Ovary (tissue), 9 donors: ENCODE measurements around the gene SEC11C. TPM values are rescaled to one million over a fixed set of nuclear protein-coding genes. Genes with fewer than 3 reads are reported as not detected.

Experiments used
- DNase-seq, 5 donors: peaks; one replicate each; pipeline ENCODE4 v3.0.0-alpha.2; 2019 to 2020
- H3K27ac ChIP-seq, 2 donors: fragments of 200-600 bp; one replicate each; pipeline versions ENCODE4 v1.5.1 to v1.8.0; 2019 to 2022
- H3K27me3 ChIP-seq: fragments of 200-600 bp; one replicate; pipeline ENCODE4 v1.8.0; 2022
- H3K36me3 ChIP-seq: fragments of 200-600 bp; sonication (generic); one replicate; pipeline ENCODE4 v1.5.1; 2019
- H3K4me1 ChIP-seq: one replicate; pipeline ENCODE4 v1.8.1; 2013; ENCODE audit warnings: mild to moderate bottlenecking, moderate library complexity; ENCODE audit not compliant: insufficient read depth
- H3K4me3 ChIP-seq: fragments of 200-600 bp; sonication (generic); one replicate; pipeline ENCODE4 v1.5.1; 2017
- H3K9me3 ChIP-seq, 2 donors: fragments of 200-600 bp in 1 of 2; sonication (generic) in 1 of 2; one replicate each; pipeline versions ENCODE4 v1.5.1 to v1.8.1; 2013 to 2019; ENCODE audit warnings: mild to moderate bottlenecking in 1 of 2, moderate library complexity in 1 of 2
- CTCF ChIP-seq, 3 donors: fragments of 450-650 bp in 2 of 3; fragments of 200-600 bp in 1 of 3; IDR thresholded peaks; one replicate each; pipeline versions ENCODE4 v1.5.1 to v1.8.0; 2016 to 2022; ENCODE audit warnings: antibody characterized with exemption in 3 of 3, mild to moderate bottlenecking in 1 of 3
- EP300 ChIP-seq: sonication (generic); formaldehyde crosslinking; IDR thresholded peaks from one replicate; pipeline ENCODE4 v1.6.1; 2017; ENCODE audit warnings: antibody characterized with exemption
- POLR2A ChIP-seq: fragments of 450-650 bp; IDR thresholded peaks from one replicate; pipeline ENCODE4 v1.6.1; 2017; ENCODE audit warnings: antibody characterized with exemption, mild to moderate bottlenecking, moderate library complexity
- WGBS, 3 donors: extraction: QIAGEN DNeasy Blood & Tissue Kit in 1 of 3; methylation state at CpG; one replicate each; pipeline versions ENCODE4 v1.1.5 to v1.1.7; 2013 to 2017; 5-methylcytosine and 5-hydroxymethylcytosine counted together
- intact Hi-C, 4 donors: fragments of 100-400 bp; cut with DNase I; formaldehyde crosslinking; loops; one replicate each; pipeline versions ENCODE4 v1.11.0 to v1.15.1; 2022 to 2023
- polyA plus RNA-seq, 2 donors: library from polyadenylated mRNA; stranded (reverse); fragments of 200-250 nt in 1 of 2; fragments of 350-450 nt in 1 of 2; fragmentation: Illumina TruSeq in 1 of 2; extraction: RNeasy Lipid Tissue Mini Kit (QIAGEN cat#74804) in 1 of 2; gene quantifications; one replicate each; pipeline ENCODE4 v1.2.3, GENCODE V29; 2013 to 2014
- total RNA-seq, 7 donors: library from RNA; depleted of rRNA in 2 of 7; stranded (reverse); fragments of >200 nt in 2 of 7; fragmentation: NEBNext Ultra II Directional in 3 of 7; extraction: Animal tissue kit (Norgen Biotek cat#: 25700) in 3 of 7; gene quantifications; one replicate each; pipeline versions ENCODE4 v1.1.0 to v1.2.4, GENCODE V29; 2016 to 2023
- donor health status: DM: no; HTN: no; CAD: no; lungs with moderate emphysema.
- donor health status: DM: no; HTN: no; CAD: no.
- donor health status: Bipolar disorder and iron deficiency.
- donor health status: DM: yes; HTN: yes; CAD: no.
- donor health status: DM: no; HTN: no; CAD: no.
- donor health status: DM: yes; HTN: yes; CAD: no.

Gene SEC11C
- total and polyA plus RNA-seq, 9 donors = 14.4 to 68.4 (median 32.2) TPM

GRCh38 chr18:59177485-59177884 is 37.8 kb downstream of the SEC11C start:
- intact Hi-C loops = no loop called here

DNA sequence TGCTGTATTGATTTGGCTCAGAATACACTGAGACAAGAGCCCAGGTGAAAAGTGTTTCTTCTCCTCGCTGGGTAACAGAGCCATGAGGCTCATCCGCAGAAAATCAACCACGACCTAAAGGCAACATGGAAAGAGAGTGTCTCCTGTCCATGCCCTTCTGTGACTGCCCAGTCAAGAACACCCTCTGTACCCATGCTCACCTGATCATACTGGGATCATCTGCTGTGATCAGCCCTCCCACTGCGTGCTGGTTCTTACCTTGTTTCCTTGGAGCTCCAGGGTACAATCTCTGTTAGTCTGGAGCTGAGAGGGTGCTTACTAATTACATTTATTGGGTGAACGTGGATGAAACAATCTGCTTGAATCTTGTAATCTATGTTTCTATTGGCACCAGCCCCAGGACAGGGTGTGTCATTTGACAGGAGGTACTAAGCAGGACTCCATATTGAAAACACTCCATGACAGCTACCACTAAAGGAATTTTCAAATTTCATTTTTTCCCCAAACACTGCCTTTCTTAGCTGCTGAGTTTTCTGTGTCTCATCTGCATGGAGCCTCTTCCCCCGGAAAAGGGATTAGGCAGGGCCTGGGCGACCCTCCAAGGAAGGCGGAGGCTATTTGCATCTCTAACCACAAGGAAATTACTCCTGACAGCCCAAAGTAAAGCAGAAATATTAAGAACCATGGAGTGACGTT is 40.6 kb downstream of the SEC11C start:
- Histone ChIP-seq H3K4me1 (no peaks in the 10 kb centered on the region), H3K36me3 (no peaks in the 10 kb centered on the region), H3K27me3 (no peaks in the 10 kb centered on the region), H3K27ac (no peak overlapping the region), H3K9me3 (no peaks in the 10 kb centered on the region), H3K4me3 (no peak overlapping the region)
- intact Hi-C loops = no loop called here
- no peak for DNase-seq
- no peak for TF ChIP-seq CTCF (IDR thresholded peaks at IDR 0.05)
- TF ChIP-seq POLR2A = no peak
- TF ChIP-seq EP300 = no peak
- 50 to 56% (median 50%) methylated on average over 9 of the region's 9 CpGs for WGBS, 3 donors

More at GRCh38 chr18:59177485-59177884, 37.8 kb downstream of the SEC11C start:
- Histone ChIP-seq H3K36me3 (no peaks in the 10 kb centered on the region), H3K4me3 (no peak overlapping the region), H3K9me3 (no peaks in the 10 kb centered on the region), H3K4me1 (no peaks in the 10 kb centered on the region), H3K27me3 (no peaks in the 10 kb centered on the region), H3K27ac (no peak overlapping the region)
- DNase-seq = no peak
- WGBS, 3 donors = 88 to 89% (median 89%) methylated on average over 4 of the region's 4 CpGs
- TF ChIP-seq POLR2A (no peak), CTCF (IDR thresholded peaks at IDR 0.05) (no peak), EP300 (no peak)

DNA sequence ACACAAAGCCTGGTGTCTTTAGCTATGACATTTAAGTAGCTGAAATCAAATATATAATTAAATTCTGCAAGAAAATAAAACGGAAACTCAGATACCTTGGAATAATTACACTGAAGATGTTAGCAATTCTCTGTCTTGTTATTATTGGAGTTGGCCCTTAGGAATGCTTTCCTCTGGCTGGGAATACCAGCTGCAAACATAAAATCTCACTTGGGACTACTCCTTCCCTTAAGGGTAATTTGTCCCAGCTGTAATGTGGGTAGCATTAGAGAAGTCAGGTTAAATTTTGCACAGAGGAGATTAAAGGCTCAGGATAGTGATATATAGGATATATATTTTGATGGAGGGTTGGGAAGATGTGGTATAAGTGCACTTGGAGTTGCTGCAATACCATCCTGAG is 43.0 kb downstream of the SEC11C start:
- Histone ChIP-seq H3K27ac (no peak overlapping the region), H3K4me3 (no peak overlapping the region), H3K36me3 (no peaks in the 10 kb centered on the region), H3K9me3 (no peaks in the 10 kb centered on the region), H3K4me1 (no peaks in the 10 kb centered on the region), H3K27me3 (no peaks in the 10 kb centered on the region)
- DNase-seq = no peak
- TF ChIP-seq EP300 (no peak), CTCF (IDR thresholded peaks at IDR 0.05) (no peak), POLR2A (no peak)
- intact Hi-C loops = no loop called here
- WGBS, 3 donors = 46 to 58% (median 49%) methylated on average over 1 of the region's 1 CpG

DNA sequence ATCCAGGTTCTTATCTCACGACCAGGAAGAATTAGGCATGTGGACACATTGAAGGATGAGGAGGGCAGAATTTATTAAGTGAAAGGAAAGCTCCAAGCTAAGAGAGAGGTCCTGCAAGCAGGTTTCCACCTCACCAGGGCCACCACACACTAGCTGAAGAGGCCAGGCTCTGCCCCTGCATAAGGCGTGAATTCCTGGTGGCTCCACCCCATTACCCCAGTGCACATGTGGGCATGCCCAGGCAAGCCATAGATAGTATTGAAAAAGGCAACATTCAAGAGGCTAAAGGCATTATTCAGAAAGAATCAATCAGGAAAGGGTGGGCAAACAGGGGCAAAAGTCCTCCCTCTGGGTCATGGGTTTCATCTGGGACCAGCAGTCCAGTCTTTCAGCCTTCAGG is 49.3 kb downstream of the SEC11C start:
- Histone ChIP-seq H3K4me1 (no peaks in the 10 kb centered on the region), H3K27ac (no peak overlapping the region), H3K27me3 (no peaks in the 10 kb centered on the region), H3K36me3 (no peaks in the 10 kb centered on the region), H3K4me3 (no peak overlapping the region), H3K9me3 (no peaks in the 10 kb centered on the region)
- TF ChIP-seq POLR2A (no peak), EP300 (no peak), CTCF (IDR thresholded peaks at IDR 0.05) (no peak)
- DNase-seq = no peak
- intact Hi-C loops = no loop called here
- WGBS, 3 donors = 70 to 83% (median 79%) methylated on average over 2 of the region's 2 CpGs
